H1 (cell line): ENCODE data around the gene RSAD2.

Experiments used
- KDM1A ChIP-seq: fragments of 200-600, 300-600 bp; sonication (generic); IDR thresholded peaks from 2 replicates; pipeline ENCODE4 v1.7.1; 2016; ENCODE audit warnings: mild to moderate bottlenecking, low read length, borderline replicate concordance
- POLR2A ChIP-seq, 2 experiments: IDR thresholded peaks; 1 replicate in 1 of 2; 2 replicates in 1 of 2; pipeline ENCODE4 v1.6.1; 2011; ENCODE audit warnings: low read depth in 2 of 2, low read length in 2 of 2, mild to moderate bottlenecking in 2 of 2; ENCODE audit errors: control extremely low read depth in 1 of 2
- POLR2AphosphoS5 ChIP-seq: IDR thresholded peaks from 2 replicates; pipeline ENCODE4 v1.6.1; 2011; ENCODE audit warnings: low read depth, low read length
- TF ChIP-seq, protein P1 (sequence below), 3 experiments: IDR thresholded peaks; 1 replicate in 2 of 3; 2 replicates in 1 of 3; pipeline versions ENCODE4 v1.5.1 to v1.6.1; 2011; ENCODE audit warnings: low read length in 3 of 3, mild to moderate bottlenecking in 3 of 3, inconsistent platforms in 2 of 3, low read depth in 1 of 3, moderate library complexity in 1 of 3; ENCODE audit not compliant: insufficient read depth in 1 of 3; ENCODE audit errors: control extremely low read depth in 1 of 3

DNA sequence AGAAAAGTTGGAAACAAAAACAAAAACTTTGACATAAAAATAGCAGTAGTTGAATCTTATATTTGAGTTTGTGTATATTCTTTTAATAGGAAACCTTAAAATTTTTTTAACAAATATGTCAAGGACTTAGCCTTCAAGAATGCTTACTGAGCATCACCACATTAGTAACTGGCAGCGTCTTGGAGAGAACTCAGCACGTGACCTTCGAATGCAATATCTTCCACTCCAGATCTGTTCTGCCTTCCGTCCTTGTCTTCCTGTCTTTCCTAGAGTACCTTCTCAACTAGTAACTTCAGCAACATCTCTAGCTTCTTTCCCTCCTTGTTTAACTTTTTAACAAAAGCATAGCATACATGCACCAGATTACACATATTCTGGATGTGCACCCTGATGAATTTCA, 972 bp downstream of the RSAD2 start:
- TF ChIP-seq, protein P1, sequence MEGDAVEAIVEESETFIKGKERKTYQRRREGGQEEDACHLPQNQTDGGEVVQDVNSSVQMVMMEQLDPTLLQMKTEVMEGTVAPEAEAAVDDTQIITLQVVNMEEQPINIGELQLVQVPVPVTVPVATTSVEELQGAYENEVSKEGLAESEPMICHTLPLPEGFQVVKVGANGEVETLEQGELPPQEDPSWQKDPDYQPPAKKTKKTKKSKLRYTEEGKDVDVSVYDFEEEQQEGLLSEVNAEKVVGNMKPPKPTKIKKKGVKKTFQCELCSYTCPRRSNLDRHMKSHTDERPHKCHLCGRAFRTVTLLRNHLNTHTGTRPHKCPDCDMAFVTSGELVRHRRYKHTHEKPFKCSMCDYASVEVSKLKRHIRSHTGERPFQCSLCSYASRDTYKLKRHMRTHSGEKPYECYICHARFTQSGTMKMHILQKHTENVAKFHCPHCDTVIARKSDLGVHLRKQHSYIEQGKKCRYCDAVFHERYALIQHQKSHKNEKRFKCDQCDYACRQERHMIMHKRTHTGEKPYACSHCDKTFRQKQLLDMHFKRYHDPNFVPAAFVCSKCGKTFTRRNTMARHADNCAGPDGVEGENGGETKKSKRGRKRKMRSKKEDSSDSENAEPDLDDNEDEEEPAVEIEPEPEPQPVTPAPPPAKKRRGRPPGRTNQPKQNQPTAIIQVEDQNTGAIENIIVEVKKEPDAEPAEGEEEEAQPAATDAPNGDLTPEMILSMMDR (IDR thresholded peaks at IDR 0.05; ENCODE audit: control extremely low read depth in 1 of 3, insufficient read depth in 1 of 3, low read depth in 1 of 3, low read length in 3 of 3): no peak
- TF ChIP-seq POLR2A (IDR thresholded peaks at IDR 0.05; ENCODE audit: control extremely low read depth in 1 of 2, low read depth in 2 of 2, low read length in 2 of 2): no peak
- TF ChIP-seq KDM1A: no peak
- TF ChIP-seq POLR2AphosphoS5: no peak
